Fibroblast of skin of back (primary cell): ENCODE results near the gene NUAK2.
"Not testable (repeated sequence)": the region's sequence is repeated elsewhere in the genome, so short reads cannot be mapped to it uniquely, and the experiment has no call there.

Experiments used
- DNase-seq: peaks from one replicate; pipeline ENCODE4 v3.0.0-alpha.2; 2013

Gene NUAK2

DNA sequence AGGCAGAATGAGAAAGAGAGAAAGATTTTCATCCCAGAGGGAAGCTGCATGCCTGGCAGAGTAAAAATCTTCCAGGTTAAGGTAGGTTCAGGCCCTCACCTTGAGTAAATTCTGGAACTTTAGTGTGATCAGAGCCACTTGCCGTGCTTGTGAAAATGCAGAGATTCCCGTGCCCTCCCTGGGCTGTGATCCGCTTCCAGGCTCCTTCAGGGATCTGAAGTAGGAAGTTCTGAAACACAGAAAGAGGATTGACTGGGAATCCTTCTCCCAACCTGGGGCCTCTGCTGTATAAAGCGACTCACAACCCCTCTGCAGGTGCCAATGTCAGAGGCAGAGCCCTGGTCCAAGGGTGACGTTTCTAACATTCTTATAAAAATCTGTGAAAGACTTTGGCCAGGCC lies 26.6 kb downstream of the NUAK2 start:
- no peak for DNase-seq

DNA sequence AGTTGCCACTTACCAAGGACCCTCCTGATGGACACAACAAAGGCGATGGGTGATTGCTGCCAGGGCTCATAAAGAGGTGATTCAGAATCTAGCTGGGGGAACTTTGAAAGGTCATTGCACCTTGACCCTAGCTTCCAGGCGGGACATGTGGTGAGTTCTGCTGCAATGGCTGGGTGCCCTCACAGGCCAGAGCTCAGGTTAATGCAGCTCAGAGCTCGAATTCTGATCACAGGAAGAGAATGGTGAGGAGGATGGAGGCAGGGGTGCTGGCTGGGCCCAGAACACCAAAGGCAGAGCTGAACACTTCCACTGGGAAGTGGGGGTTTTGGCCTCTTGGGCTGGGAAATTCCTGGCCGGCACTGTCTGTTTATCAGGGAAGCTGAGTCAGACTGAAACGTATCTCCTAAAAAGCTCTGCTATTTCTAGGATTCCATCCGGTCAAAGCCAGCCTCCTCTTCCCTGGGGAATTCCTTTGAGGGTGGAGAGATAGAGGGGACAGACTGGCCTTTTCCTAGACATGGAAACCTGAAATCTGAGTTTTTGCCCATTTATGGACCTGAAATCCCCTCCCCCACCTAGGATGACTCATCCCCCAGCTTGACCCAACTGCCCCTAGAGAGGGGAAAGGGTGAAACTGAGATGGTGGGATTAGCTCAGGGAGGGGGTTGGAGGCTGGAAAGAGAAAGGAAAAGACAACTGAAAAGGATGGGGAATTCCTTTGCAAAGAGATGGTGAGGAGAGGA lies 27.2 kb downstream of the NUAK2 start:
- DNase-seq = peak; percentile 99

DNA sequence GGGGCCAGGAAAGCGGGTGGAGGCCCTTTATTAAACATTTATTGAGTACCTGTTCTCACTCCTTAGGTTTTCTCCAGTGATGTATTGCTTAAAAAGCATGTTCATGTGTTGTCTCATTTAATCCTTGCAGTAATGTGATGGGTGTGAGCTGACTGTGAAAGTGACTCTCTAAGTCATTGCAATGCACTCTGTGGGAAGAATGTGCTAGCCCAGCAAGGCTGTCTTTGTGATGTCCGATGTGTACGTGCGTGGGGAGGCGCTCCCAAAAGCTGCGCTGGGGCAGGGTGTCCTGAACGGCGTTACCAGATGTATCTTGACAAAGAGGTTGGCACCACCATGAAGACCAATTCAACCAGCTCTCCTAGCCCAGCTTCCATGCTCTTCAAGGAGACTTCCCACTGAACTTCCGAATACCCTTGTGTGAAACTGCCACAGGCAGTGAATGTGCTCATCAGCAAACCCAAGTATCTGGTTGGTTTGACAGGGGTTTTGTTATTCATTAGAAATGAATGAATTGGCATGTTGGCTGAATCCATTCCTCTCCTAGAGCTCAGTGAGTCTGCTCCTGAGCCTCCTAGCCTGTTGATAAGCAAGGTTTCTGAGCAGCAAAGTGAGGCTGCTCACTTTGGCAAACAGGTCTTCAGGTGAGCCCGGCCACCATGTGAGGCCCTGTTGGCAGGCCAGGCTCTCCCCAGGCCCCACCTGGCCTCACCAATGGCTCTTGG lies 28.0 kb downstream of the NUAK2 start:
- DNase-seq = no peak

DNA sequence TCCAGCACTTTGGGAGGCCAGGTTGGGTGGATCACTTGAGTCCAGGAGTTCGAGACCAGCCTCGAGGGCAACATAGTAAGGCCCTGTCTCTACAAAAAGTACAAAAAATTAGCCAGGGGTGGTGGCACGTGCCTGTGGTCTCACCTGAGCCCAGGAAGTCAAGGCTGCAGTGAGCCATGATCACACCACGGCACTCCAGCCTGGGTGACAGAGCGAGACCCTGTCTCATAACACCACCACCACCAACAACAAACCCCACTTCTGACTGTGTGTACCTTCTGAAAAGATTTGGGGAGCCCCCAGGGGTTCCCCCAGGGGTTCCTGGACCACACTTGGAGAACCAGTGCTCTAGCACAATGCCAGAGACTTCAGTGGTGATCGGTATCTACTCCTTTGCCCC lies 29.9 kb downstream of the NUAK2 start:
- no peak for DNase-seq

DNA sequence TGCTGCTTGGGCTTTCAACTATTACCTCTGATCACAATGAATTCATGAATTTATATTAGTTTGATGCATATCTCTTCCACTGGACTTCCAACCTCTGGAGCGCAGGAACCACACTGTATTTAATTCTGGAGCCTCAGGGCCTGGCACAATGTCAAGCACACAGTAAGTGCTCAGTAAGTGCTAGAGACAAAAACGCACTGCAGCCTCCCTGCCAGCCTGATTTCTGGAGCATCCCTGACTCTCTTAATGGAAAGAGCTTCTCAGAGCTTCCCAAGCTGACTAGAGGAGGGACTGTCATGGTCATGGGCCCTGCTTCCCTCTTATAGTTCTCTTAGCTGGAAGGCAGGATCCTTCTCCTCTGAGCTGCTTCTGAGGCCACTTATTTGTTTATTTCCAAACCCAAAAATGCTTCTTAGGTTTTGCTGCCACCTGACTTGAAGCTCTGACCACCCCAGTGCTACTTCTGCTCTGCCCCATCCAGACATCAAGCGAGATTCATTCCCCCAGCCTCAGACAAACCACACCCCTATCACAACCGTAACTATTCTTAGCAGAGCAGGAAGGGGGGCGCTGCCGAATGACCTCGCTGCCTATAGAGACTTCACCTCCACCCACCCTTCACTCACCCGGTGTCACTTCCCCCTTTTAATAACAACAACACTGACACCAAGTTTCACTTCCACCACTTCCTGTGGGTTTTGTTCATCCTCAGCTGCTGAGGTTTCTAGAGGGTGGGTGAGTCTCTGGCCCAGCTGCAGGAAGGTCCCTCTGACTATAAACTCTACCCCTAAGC lies 33.6 kb downstream of the NUAK2 start:
- DNase-seq = peak; percentile 69

DNA sequence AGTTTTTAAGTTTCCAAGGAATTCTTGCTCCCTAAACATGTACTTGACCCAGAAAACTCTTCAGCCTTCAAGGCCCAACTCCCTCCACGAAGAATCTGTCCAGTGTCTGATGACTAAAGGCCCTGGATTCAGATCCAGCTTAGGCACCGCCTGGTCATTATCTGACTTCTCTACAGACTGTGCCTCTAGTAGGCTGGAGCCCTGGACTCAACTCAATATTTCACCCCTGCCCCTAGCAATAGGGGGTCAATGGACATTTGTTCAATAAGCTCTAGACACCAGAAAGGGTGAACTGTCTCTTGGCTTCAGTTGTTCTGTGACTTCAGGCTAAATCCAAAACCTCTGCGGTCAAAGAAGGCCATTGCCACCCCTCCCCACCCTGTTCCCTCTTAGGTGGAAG lies 34.5 kb downstream of the NUAK2 start:
- DNase-seq = peak; percentile 29

DNA sequence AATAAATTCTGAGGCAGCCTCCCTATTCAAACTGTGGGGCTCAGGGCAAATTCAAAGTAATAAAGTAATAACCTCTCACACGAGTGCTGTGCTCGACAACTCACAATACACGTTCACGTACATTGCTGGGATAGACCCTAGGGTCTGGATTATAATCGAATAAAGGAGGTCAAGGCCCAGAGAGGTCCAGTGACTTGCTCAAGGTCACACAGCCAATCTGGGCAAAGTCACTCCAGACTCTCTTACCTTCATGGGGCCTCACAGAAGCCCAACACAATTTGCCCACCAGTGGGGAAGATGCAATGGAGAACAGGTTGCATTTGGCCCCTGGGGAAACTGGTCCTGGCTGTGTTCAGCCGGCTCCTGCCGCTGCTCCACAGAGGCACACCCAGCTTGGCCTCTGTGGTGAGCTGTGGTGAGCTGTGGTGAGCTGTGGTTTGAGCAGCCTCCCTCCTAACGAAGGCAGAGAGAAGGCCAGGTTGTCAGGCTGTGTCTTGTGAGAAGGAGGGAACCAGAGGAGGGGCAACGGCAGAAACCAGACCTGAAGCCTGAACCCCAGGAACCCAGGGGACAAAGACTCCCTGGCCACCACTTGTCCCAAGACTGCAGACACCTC lies 35.1 kb downstream of the NUAK2 start:
- peak; percentile 24 for DNase-seq

DNA sequence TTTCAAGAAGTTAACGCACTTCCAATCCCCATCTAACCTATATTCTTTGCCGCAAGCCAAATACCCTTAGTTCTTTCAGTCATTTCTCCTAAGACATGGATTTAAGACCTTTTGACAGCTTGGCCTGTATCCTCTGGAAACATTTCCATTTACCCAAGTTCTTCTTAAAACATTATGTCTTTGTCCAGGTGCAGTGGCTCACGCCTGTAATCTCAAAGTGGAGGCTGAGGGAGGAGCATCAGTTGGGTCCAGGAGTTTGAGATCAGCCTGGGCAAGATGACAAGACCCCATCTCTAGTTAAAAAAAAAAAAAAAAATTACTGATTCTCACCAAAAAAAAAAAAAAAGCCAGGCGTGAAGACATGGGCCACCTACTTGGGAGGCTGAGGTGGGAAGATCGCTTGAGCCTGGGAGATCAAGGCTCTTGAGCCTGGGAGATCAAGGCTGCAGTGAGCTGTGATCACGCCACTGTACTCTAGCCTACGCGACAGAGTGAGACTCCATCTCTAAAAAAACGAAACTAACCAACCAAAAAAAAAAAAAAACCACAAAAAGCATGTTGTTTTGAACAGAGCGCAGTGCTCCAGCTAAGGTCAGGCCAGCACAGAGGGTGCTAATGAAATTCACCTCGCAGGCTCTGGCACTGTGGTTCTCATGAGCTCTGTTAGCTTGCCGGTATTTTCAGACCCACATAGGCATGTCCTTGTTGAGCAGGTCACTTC lies 36.0 kb downstream of the NUAK2 start:
- DNase-seq = peak; percentile 47

DNA sequence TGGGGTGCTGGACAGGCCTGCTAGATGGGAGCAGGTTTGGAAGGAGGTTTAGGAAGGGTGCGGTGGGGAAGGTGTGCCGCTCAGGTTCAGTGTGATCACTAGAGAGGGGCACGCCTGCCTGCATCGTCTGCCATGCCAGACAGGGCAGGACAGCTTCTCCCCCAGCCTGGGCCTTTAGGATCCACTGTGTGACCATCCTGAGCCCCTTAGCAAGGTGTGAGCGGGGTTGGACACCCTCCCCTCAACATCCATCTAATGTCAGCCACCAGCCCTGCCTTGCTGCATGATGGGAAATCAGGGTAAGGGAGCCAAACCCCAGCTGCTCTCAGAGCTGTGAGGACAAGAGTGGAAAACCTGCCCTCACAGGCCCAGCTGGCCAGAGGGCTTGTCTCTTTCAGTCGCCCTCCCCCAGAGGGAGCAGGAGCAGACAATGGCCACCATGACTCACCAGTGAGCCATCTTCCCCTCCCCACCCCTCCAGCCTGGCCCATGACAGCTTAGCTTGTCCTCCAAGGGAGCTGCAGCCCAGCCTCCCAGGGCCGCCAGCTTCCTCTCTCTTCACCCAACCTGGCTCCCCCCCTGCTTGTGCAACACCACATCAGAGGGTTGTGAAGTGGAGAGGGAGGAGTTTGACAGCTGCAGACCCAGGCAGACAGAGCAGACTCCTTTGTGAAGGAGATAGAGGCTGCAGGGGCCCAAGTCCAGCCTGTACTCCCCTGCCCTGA lies 37.0 kb downstream of the NUAK2 start:
- peak; percentile 99 for DNase-seq

DNA sequence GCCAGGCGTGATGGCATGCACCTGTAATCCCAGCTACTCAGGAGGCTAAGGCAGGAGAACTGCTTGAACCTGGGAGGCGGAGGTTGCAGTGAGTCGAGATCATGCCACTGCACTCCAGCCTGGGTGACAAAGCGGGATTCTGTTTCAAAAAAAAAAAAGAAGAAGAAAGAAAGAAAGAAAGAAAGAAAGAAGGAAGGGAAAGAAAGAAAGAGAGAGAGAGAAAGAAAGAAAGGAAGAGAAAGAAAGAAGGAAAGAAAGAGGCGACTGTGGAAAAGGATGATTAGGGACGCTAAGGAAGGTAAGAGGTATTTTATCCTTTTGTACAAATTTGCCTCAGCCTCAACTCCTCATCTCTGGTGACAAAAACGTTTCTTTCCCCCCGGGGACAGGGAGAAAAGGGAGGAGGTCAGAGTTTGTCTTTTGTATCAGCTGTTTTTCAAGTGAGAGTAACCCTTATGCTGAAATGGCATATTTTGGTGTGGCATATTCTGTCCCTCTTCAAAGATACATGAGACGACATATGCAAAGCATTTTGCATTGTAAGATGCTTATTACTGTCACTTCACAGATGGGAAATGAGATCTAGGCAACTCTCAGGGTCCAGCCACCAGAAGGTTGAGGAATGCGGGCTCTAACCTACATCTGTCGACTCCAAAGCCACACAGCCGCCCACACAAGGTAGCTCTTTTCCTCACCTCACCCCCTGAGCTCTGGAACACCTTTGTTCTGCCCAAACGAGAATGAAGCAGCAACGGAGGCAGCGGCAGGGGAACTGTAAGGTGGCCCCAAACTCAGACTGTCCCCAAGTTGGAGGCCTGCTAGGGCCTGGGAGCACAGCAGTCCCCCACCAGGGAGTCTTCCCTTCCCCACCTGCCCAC lies 38.0 kb downstream of the NUAK2 start:
- DNase-seq = no peak

DNA sequence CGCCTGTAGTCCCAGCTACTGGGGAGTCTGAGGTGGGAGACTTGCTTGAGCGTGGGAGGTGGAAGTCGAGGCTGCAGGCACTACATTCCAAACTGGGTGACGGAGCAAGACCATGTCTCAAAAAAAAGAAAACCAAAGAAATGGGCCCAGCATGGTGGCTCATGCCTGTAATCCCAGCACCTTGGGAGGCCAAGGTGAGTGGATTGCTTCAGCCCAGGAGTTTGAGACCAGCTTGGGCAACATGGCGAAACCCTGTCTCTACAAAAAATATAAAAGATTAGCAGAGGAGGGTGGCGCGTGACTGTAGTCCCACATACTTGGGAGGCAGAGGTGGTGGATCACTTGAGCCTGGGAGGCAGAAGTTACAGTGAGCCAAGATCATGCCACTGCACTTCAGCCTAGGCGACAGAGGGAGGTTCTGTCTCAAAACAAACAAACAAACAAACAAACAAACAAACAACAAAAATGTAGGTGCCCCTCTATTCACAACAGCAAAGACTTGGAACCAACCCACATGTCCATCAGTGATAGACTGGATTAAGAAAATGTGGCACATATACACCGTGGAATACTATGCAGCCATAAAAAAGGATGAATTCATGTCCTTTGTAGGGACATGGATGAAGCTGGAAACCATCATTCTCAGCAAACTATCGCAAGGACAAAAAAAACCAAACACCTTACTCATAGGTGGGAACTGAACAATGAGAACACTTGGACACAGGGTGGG lies 40.7 kb downstream of the NUAK2 start:
- not testable (repeated sequence) for DNase-seq

DNA sequence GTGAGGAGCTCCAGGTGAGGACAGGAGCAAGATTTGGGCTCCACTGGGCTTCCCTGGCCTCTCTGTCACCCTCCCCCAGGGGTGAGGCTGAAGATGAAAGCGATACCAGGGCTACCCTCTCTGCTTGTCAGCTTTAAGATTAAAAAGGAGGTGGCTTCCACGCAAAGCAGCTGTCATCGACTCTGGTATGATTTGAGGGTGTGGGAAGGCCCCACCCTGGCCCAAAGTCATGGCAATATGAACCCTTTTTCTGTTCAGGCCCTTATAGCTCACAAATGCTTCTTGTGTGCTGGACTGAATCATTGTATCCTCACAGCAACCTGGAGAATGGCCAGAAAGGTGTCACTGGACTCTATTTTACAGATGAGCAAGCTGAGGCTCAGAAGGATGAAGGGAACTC lies 41.6 kb downstream of the NUAK2 start:
- DNase-seq = no peak

DNA sequence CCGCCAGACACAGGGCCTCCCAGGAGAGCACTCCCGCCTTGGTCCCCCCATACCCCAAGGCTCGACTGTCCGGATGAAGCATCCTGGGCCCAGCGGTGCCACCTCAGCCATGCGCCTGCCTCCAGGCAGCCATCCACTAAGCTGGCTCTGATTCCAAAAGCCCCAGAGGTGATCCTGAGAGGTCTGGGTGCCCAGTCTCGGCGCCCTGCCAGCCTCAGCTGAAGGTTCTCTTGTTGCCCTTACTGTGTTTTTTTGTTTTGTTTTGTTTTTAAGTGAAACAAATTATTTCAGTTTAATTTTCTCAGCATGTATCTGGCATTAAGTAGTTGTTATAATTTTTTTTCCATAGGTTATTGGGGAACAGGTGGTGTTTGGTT lies 44.9 kb downstream of the NUAK2 start:
- DNase-seq = no peak

DNA sequence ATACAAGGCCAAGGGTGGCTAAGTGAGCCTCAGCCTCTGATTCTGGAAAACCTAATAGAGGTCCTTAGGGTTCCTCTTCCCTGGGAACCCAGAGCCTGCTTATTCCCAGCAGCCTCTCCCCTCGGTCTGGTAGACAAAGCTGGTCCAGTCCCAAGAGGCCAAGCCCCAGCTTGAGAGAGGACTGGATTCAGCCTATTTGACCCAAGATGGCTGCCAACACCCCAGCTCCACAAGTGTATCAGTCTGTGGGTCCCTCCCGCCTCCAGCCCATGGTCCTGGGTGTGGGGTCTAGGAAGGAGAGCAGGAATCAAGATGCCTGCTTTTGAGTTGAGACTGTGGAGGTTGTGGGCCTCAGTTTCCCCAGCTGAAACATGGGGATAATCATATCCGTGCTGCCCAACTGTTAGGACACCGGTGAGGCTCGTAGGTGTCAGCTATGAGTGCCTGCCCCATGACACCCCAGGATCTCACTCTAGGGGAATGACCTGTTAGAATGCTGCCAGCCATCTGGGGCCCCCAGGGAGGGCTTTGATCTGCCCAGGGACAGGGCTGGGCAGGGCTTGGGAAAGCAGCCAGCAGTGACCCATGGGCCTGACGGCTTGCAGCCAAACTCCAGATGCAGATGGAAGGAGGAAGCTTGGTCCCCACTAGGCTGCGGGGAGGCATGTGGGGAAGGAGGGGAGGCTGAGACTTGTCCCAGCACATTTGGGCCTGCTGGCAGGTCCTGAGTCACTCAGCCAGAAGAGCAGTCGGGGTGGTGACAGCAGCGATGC lies 45.4 kb downstream of the NUAK2 start:
- no peak for DNase-seq

DNA sequence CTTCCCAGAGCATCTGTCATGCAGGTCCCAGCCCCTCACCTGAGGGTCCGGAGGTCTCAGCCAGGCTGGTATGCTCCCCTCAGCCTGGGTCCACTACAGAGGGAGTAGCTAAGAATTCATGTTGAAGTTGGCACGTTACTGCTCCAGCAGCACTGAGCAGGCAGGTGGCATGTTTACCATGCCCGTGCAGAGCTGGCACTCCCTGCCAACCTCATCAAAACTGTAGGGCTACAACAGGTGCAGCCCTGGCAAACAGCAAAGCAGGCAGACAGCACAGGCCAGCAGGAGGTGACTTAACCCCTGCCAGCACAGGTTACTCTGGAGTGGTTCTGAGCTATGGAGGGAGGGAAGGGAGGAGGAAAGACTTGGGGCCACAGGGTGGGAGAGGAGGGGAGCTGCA lies 46.4 kb downstream of the NUAK2 start:
- DNase-seq = no peak

DNA sequence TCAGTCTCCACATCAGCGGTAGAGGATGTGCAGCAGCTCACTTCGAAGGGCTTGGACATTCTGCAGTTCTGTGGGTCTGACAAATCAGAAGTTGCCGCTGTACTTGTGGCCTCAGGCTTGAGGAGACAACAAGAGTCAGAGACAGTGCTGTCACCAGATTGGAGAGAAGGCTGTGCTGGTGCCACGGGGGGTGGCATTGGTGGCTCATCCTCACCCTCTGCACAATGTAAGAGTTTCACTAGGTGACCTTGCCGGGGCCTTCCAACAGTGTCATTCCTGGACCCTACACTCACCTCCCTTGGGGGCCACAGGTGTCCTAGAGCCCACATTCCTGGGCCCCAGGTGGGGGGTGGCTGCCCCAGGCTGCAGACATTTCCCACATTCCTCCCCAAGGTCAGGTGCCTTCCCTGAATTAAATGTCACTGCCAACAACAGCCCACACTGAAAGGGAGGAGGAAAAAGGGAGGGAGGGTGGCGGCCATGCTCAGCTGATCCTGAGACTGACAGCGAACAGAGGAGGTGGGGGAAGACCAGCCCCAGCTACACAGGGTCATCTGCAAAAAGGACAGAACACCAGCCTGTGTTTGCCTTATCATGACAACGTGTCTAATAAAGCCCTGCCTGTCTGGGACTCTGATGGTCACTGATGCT lies 47.4 kb downstream of the NUAK2 start:
- no peak for DNase-seq

DNA sequence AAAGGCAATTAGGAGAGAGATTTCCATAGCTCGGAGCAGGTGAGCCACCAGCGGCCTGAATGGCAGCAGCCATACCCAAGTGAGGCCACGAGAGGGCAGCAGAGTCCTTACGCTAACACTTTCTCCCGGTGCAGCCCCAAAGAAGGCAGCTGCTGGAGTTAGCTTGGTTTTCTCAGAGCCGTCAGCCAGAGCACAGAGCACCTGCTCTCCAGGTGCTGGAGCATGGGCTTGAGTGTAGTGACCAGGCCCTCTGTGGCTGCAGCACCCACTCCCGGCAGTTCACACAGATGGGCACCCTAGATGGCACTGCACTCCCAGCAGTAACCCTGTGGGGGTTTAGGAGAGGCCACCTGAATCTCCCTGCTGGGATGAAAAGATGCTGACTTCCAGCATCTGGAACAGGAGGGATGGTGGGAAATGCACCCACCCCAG lies 48.0 kb downstream of the NUAK2 start:
- peak; percentile 68 for DNase-seq

DNA sequence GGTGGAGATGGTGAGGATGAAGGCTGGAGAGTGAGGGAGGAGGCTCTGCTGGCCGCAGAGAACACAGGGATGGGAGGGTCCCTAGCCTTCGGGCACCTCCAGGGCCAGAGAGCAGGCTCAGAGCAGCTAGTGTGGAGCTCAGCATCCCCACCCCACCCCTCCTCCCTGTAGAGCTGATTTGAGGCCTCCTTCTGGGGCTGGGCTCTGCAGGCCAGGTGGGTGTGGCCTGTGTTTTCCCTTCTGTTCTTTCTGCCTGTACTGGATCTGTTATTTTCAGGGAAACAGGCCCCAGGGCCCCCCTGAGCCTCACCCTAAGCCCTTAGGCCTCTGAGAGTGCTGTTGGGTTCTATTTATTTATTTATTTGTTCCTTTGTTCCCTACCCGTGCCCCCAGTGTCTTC lies 49.0 kb downstream of the NUAK2 start:
- no peak for DNase-seq

DNA sequence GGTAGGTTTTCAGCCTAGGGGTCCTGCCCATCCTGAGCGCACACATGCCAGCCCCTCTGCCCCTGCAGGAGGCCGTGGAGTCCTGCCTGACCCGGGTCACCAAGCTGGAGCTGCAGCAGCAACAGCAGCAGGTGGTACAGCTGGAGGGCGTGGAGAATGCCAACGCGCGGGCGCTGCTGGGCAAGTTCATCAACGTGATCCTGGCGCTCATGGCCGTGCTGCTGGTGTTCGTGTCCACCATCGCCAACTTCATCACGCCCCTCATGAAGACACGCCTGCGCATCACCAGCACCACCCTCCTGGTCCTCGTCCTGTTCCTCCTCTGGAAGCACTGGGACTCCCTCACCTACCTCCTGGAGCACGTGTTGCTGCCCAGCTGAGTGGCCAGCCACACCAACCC lies 49.8 kb downstream of the NUAK2 start:
- no peak for DNase-seq
